Gastroesophageal sphincter (tissue), 4 donors: Measurements from ENCODE around the gene RECQL. TPM values are rescaled to one million over a fixed set of nuclear protein-coding genes. Genes with fewer than 3 reads are reported as not detected.

Source experiments
- ATAC-seq: fragments of 150-250 bp; one replicate; pipeline ENCODE4 v1.9.1; 2016; ENCODE audit warnings: mild to moderate bottlenecking, moderate library complexity
- H3K27ac ChIP-seq, 4 donors: fragments of 200-600 bp; sonication (generic) in 3 of 4; 1 replicate in 3 of 4; 2 replicates in 1 of 4; pipeline ENCODE4 v1.5.1; 2016 to 2019
- H3K27me3 ChIP-seq: fragments of 200-600 bp; sonication (generic); one replicate; pipeline ENCODE4 v1.5.1; 2019
- H3K36me3 ChIP-seq, 2 donors: fragments of 200-600 bp; sonication (generic); one replicate each; pipeline ENCODE4 v1.5.1; 2019; ENCODE audit warnings: control low read depth in 1 of 2
- H3K4me1 ChIP-seq, 3 donors: fragments of 200-600 bp; sonication (generic); 1 replicate in 2 of 3; 2 replicates in 1 of 3; pipeline ENCODE4 v1.5.1; 2016 to 2019; ENCODE audit warnings: control low read depth in 2 of 3
- H3K4me3 ChIP-seq, 2 donors: fragments of 200-600 bp; sonication (generic); one replicate each; pipeline ENCODE4 v1.5.1; 2019; ENCODE audit warnings: mild to moderate bottlenecking in 1 of 2, moderate library complexity in 1 of 2
- H3K9me3 ChIP-seq, 3 donors: fragments of 200-600 bp; sonication (generic); one replicate each; pipeline ENCODE4 v1.5.1; 2017 to 2019; ENCODE audit warnings: control low read depth in 2 of 3
- CTCF ChIP-seq, 4 experiments: fragments of 200-600 bp in 2 of 4; fragments of 450-650 bp in 2 of 4; sonication (generic) in 1 of 4; IDR thresholded peaks; one replicate each; pipeline ENCODE4 v1.5.1; 2017 to 2019; ENCODE audit warnings: antibody characterized with exemption in 4 of 4, mild to moderate bottlenecking in 2 of 4, moderate library complexity in 2 of 4
- EP300 ChIP-seq: sonication (generic); formaldehyde crosslinking; IDR thresholded peaks from one replicate; pipeline ENCODE4 v1.6.1; 2017; ENCODE audit warnings: antibody characterized with exemption, mild to moderate bottlenecking
- POLR2A ChIP-seq, 2 donors: fragments of 450-650 bp; IDR thresholded peaks; one replicate each; pipeline ENCODE4 v1.6.1; 2017; ENCODE audit warnings: antibody characterized with exemption in 2 of 2, mild to moderate bottlenecking in 2 of 2, moderate library complexity in 1 of 2
- POLR2AphosphoS5 ChIP-seq: sonication (generic); formaldehyde crosslinking; IDR thresholded peaks from one replicate; pipeline ENCODE4 v1.6.1; 2017; ENCODE audit warnings: antibody characterized with exemption
- WGBS, 2 donors: methylation state at CpG; one replicate each; pipeline ENCODE4 v1.1.5; 2018; ENCODE audit warnings: low coverage in 1 of 2; 5-methylcytosine and 5-hydroxymethylcytosine counted together
- total RNA-seq, 4 donors: library from RNA; depleted of rRNA; stranded (reverse); fragments of >200 nt; gene quantifications; one replicate each; pipeline ENCODE4 v1.1.0, GENCODE V29; 2016

RECQL gene
- total RNA-seq, 4 donors from 2014 or later, result 44.6 to 75.0 (median 58.2) TPM

- no peaks in the 10 kb centered on the region for H3K27me3 ChIP-seq
- H3K27ac ChIP-seq, result no peak overlapping the region
- no peak for TF ChIP-seq EP300
- no peak for TF ChIP-seq POLR2A (IDR thresholded peaks at IDR 0.05)
- no peak for TF ChIP-seq POLR2AphosphoS5
- TF ChIP-seq CTCF (IDR thresholded peaks at IDR 0.05), result no peak
- no peak overlapping the region for H3K4me3 ChIP-seq
- peaks cover 5 to 78% of the 10 kb centered on the region in 2 donors for H3K36me3 ChIP-seq
- no peaks in the 10 kb centered on the region for H3K9me3 ChIP-seq
- no peak for ATAC-seq
- H3K4me1 ChIP-seq, result no peaks in the 10 kb centered on the region
Measured at GRCh38 chr12:21485998-21486397, 15.4 kb downstream of the RECQL start.

DNA sequence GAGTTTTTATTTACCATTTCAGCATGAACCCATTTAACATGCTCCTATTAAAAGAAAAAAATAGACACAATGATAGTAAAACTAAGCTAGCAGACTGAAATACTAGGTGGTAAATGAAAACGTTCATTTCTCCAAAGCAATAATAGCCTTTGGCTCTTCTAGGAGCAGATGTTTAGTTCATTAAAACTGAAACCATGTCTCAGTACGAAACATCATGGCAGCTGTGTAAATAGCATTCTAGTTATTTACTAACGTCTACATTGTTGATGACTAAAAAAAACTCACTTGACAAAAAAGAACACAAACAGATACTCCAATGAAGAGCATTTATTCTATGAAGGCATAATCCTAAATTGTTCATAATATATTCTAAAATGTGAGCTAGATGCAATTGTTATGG, 17.9 kb downstream of the RECQL start:
- no peak for ATAC-seq
- Histone ChIP-seq H3K9me3 (no peaks in the 10 kb centered on the region), H3K36me3 (peaks cover 9 to 75% of the 10 kb centered on the region in 2 donors), H3K27me3 (no peaks in the 10 kb centered on the region), H3K4me1 (no peaks in the 10 kb centered on the region), H3K4me3 (no peak overlapping the region), H3K27ac (no peak overlapping the region)
- TF ChIP-seq POLR2A (IDR thresholded peaks at IDR 0.05), result no peak
- TF ChIP-seq POLR2AphosphoS5, result no peak
- TF ChIP-seq CTCF (IDR thresholded peaks at IDR 0.05), result no peak
- TF ChIP-seq EP300, result no peak
- 79 to 80% methylated on average over 3 of the region's 3 CpGs for WGBS, 2 donors

DNA sequence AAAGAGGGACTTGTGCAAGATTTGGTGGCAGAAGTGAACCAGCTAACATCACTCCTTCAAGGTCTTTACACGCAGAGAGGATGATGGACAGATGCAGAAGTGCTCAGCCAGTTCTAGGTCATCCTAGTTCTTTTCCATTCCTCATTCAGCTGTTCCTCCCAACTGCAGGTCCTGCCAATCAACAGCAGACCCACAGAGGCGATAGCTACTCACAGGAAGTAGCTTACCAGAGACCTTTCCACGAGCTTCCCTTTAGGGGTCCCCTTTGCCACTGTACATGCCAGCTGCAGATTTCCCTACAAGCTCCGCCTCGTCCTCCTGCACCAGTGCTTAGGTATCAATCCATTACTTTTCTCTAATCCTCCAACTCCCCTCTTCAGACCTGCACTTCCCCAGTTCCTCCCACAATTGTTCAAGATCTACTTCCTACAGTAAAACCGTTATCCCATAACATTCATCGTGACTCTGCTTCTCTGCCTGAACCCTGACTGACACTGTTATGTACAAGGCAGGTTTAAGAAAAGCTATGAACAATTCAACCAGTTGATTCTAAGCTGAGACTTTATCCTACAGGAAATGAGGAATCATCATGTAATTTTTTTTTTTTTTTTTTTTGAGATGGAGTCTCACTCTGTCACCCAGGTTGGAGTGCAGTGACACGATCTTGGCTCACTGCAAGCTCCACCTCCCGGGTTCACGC, 22.5 kb downstream of the RECQL start:
- WGBS, 2 donors, result 79 to 85% methylated on average over 7 to 10 of the region's 10 CpGs
- H3K36me3 ChIP-seq, result peaks cover 11 to 94% of the 10 kb centered on the region in 2 donors
- TF ChIP-seq POLR2A (IDR thresholded peaks at IDR 0.05), result no peak
- no peak for TF ChIP-seq CTCF (IDR thresholded peaks at IDR 0.05)
- no peak for TF ChIP-seq POLR2AphosphoS5
- no peak for TF ChIP-seq EP300
- no peaks in the 10 kb centered on the region for H3K27me3 ChIP-seq
- ATAC-seq, result no peak
- H3K27ac ChIP-seq, result no peak overlapping the region
- H3K4me3 ChIP-seq, result no peak overlapping the region
- H3K4me1 ChIP-seq, result no peaks in the 10 kb centered on the region
- no peaks in the 10 kb centered on the region for H3K9me3 ChIP-seq

- H3K4me3 ChIP-seq, result no peak overlapping the region
- TF ChIP-seq CTCF (IDR thresholded peaks at IDR 0.05) (no peak), EP300 (no peak), POLR2A (IDR thresholded peaks at IDR 0.05) (no peak), POLR2AphosphoS5 (no peak)
- H3K4me1 ChIP-seq, result no peaks in the 10 kb centered on the region
- ATAC-seq, result no peak
- no peaks in the 10 kb centered on the region for H3K27me3 ChIP-seq
- no peaks in the 10 kb centered on the region for H3K9me3 ChIP-seq
- H3K27ac ChIP-seq, result no peak overlapping the region
- H3K36me3 ChIP-seq, result peaks cover 6 to 96% of the 10 kb centered on the region in 2 donors
- WGBS, 2 donors, result 89 to 93% methylated on average over 3 of the region's 3 CpGs
Measured at GRCh38 chr12:21476949-21477348, 24.5 kb downstream of the RECQL start.

- Histone ChIP-seq H3K36me3 (peaks cover 6 to 96% of the 10 kb centered on the region in 2 donors), H3K9me3 (no peaks in the 10 kb centered on the region), H3K27me3 (no peaks in the 10 kb centered on the region), H3K4me1 (no peaks in the 10 kb centered on the region), H3K27ac (no peak overlapping the region), H3K4me3 (no peak overlapping the region)
- TF ChIP-seq EP300 (no peak), POLR2AphosphoS5 (no peak), POLR2A (IDR thresholded peaks at IDR 0.05) (no peak), CTCF (IDR thresholded peaks at IDR 0.05) (no peak)
- ATAC-seq, result no peak
- WGBS, 2 donors, result 75 to 86% methylated on average over 1 of the region's 1 CpG
Measured at GRCh38 chr12:21475552-21475951, 25.9 kb downstream of the RECQL start.
